Measurements from ENCODE around the gene PCSK1N.

DNA sequence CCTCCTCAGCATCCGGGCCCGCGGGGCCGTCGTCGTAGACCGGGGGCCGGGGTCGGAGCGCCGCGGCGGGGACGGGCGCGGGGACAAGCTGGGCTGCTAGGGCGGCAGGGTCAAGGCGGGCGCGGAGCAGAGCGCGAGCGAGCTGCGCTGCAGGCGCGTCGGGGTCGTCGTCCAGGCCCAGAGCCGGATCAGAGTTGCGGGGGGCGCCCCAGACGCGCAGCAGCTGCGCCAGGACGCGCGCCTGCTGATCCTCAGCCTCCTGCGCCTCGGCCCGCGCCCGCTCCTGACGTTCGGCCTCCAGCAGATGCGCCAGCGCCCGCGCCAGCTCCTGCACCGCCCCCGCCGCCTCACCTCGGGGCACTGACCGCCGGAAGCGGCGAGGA lies 3.5 kb downstream of the PCSK1N start:
- TF ChIP-seq GLIS3 (CRISPR knock-in tag; IDR thresholded peaks at IDR 0.05) (no peak), ZFP3 (CRISPR knock-in tag; IDR thresholded peaks at IDR 0.05) (no peak), TOX (CRISPR knock-in tag; IDR thresholded peaks at IDR 0.05; ENCODE audit: borderline replicate concordance) (no peak)
